ENCODE measurements around the gene MRPS7.

MRPS7 gene

DNA sequence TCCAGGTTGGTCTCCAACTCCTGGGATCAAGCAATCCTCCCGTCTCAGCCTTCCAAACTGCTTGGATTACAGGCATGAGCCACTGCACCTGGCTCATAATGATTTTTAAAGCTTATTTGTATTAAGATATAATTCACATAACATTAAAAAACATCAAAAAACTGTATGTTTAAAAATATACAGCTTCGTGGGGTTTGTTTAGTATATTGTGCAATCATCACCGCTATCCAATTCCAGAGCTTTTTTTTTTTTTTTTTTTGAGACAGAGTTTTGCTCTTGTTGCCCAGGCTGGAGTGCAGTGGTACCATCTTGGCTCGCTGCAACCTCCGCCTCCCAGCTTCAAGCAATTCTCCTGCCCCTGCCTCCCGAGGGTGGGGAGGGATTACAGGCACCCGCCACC is 38.6 kb downstream of the MRPS7 start:
- TF ChIP-seq, protein P1, sequence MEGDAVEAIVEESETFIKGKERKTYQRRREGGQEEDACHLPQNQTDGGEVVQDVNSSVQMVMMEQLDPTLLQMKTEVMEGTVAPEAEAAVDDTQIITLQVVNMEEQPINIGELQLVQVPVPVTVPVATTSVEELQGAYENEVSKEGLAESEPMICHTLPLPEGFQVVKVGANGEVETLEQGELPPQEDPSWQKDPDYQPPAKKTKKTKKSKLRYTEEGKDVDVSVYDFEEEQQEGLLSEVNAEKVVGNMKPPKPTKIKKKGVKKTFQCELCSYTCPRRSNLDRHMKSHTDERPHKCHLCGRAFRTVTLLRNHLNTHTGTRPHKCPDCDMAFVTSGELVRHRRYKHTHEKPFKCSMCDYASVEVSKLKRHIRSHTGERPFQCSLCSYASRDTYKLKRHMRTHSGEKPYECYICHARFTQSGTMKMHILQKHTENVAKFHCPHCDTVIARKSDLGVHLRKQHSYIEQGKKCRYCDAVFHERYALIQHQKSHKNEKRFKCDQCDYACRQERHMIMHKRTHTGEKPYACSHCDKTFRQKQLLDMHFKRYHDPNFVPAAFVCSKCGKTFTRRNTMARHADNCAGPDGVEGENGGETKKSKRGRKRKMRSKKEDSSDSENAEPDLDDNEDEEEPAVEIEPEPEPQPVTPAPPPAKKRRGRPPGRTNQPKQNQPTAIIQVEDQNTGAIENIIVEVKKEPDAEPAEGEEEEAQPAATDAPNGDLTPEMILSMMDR (conservative IDR thresholded peaks at IDR 0.05; ENCODE audit: low read depth, low read length): no peak
- no peak for DNase-seq (ENCODE audit: low read depth)
- H3K4me3 ChIP-seq (ENCODE audit: low read depth, low read length): no peak overlapping the region

DNA sequence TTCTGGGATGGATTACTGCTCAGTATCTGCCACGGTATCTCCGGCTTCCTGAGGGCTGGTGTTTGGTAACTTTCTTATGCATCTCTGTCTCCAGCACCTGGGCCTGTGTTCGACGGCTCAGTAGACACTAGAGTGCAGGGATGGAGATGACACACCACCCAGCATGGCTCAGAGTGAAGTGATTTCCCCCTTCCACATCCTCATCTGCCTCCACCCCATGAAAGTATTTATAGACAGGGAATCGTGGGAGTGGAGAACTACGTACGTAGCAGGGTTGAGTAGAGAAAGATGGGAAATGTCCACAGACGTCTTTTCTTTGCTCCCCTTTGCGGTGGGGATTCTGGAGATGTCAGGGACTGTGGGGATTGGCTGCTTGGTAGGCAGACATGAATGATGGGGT is 39.4 kb downstream of the MRPS7 start:
- TF ChIP-seq, protein P1 (conservative IDR thresholded peaks at IDR 0.05; ENCODE audit: low read depth, low read length): no peak
- no peak overlapping the region for H3K4me3 ChIP-seq (ENCODE audit: low read depth, low read length)
- no peak for DNase-seq (ENCODE audit: low read depth)

DNA sequence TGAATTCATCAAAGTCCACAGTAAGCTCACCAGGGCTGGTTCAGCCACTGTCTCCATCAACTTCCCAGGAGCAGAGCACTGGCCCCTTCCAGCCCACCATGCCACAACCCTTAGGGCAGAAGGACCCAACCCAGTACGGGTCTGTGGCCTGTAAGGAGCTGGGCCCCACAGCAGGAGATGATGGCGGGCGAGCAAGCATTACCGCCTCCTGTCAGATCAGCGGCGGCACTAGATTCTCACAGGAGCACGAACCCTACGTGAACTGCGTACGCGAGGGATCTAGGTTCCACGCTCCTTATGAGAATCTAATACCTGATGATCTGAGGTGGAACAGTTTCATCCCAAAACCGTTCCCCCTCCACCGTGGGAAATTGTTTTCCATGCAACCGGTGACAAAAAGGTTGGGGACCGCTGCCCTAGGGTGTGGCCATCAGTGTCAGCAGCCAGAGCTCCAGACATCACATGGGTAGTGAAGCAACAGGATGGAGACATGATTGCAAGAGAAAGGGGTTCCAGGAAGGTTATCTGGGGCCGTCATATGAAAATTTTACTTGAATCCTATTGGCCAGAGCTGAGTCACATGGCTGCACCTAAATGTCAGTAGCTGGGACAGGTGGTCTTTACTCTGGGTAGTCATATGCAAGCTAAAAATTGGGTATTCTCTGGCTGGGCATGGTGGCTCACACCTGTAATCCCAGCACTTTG is 40.0 kb downstream of the MRPS7 start:
- no peak overlapping the region for H3K4me3 ChIP-seq (ENCODE audit: low read depth, low read length)
- no peak for DNase-seq (ENCODE audit: low read depth)
- TF ChIP-seq, protein P1 (conservative IDR thresholded peaks at IDR 0.05; ENCODE audit: low read depth, low read length): no peak

DNA sequence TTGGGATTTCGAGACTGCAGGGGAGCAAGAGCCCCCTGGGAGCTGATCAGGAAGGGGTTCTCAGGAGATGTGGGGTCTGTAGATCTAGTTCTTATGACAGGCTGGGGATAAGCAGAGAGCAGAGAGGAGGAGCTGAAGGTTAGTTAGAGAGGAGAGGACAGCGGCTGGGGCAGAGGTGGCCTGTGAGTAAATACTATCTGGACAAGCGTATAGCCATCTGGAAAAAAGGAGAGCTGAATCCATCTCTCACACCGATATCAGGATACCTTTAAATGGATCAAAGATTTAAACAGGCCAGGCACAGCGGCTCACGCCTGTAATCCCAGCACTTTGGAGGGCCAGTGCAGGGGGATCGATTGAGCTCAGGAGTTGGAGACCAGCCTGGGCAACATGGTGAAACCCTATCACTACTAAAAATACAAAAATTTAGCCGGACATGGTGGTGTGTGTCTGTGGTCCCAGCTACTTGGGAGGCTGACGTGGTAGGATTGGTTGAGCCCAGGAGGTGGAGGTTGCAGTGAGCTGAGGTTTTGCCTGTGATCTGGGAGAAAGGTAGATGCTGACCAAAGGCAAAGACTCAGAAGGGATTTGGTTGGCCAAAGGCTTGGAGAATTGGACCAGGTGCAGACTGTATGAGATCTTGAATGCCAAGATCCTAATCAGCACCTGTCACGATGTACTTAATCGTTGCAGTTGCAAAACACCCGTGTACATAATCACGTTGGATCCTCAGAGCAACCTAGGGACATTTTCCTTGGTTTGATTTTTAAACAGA is 46.5 kb downstream of the MRPS7 start:
- H3K4me3 ChIP-seq (ENCODE audit: low read depth, low read length): no peak overlapping the region
- no peak for DNase-seq (ENCODE audit: low read depth)
- TF ChIP-seq, protein P1 (conservative IDR thresholded peaks at IDR 0.05; ENCODE audit: low read depth, low read length): no peak

DNA sequence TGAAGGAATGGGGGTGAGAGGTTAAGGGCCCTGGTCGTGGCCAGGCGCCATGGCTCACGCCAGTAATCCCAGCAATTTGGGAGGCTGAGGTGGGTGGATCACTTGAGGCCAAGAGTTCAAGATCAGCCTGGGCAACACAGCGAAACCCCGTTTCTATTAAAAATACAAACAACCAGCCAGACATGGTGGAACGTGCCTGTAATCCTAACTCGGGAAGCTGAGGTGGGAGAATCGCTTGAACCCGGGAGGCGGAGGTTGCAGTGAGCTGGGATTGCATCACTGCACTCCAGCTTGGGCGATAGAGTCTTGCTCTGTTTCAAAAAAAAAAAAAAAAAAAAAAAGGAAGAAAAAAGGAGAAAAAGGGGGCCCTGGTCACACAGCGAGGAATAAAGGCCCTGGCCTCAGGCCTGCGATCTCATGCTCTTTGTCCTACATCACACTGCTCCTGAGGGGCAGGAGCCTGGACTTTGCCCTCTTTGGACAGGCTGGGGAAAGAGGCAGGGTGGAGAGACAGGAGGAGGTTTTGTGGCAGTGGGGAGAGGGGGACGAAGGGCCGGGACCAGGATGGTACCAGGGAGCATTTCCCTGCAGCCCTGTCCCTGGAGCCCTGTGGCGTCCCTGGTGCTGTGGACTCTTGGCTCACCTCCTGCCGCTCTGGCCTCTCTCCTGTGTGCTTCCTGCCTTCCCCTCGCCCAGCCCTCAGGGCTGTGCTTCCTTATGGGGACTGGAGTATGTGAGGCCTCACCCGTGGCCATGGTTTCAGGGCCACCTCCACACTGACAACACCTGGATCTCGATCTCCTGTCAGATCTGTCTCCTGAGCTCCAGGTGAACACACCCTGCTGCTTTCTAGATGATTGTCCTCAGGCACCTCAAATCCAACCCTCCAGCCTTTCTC is 47.3 kb downstream of the MRPS7 start:
- TF ChIP-seq, protein P1 (conservative IDR thresholded peaks at IDR 0.05; ENCODE audit: low read depth, low read length): no peak
- no peak overlapping the region for H3K4me3 ChIP-seq (ENCODE audit: low read depth, low read length)
- no peak for DNase-seq (ENCODE audit: low read depth)

DNA sequence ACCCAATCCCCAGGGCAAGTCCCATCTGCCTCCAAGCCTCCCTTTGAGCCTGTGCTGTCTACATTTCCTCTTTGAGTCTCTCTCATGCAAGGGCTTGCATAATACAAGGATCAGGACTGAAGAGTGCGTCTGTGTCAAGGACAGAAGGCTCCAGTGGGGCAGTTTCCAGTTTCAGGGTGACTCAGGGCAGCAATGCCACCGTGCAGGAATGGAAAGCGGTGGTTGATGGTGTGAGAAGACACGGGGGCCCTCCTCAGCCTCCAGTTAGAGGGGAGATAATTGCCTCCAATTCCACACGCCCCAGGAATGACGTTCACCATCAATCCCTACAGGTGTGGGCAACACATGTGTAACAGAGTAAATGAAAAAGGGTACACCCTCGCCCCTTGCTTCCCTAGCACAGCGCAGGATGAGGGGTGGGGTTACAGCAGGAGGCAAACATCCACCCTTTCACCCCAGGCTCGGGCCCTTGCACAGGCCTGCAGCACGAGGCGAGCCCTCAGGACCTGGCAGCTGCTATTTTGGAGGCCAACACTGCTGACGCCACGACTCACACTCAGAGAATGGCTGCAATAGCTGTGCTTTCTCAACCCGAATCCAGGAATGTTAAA is 52.4 kb downstream of the MRPS7 start:
- TF ChIP-seq, protein P1 (conservative IDR thresholded peaks at IDR 0.05; ENCODE audit: low read depth, low read length): no peak
- peak; percentile 6 for DNase-seq (ENCODE audit: low read depth)
- no peak overlapping the region for H3K4me3 ChIP-seq (ENCODE audit: low read depth, low read length)
